ENCODE measurements around the gene CALML6.
A peak's percentile ranks its signal among the peaks of the same experiment; 100 is the strongest.

CALML6 gene

DNA sequence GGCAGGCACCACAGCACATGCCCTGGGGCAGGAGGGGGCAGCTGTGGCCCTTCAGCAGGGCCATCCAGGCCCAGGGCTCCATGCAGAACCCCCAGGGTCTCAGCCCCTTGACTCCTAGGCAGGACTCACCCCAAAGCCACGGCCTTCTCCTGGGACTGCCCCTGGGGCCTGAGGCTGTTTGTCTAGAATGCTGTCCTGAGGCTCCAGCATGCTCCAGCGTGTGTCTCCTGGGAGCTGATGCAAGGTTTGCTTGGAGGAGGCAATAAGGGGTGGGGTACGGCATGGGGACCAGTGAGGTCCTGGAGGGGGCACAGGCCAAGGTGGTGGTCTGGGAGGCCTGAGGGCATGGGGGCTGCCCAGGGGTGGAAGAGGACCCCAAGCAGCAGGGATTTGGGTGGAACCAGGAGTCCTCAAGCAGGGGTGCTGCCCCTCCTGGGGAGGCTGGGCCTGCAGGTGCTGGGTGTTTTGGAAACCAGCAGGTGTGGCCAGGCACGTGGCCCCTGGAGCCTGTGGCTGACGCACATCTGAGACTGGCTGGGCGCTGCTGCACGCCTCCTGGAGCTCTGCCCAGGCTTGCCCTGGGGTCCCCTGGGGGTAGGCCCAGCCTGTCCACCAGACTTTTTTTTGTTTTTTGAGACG, 7.8 kb upstream of the CALML6 start (continued):
- TF ChIP-seq, protein P1, sequence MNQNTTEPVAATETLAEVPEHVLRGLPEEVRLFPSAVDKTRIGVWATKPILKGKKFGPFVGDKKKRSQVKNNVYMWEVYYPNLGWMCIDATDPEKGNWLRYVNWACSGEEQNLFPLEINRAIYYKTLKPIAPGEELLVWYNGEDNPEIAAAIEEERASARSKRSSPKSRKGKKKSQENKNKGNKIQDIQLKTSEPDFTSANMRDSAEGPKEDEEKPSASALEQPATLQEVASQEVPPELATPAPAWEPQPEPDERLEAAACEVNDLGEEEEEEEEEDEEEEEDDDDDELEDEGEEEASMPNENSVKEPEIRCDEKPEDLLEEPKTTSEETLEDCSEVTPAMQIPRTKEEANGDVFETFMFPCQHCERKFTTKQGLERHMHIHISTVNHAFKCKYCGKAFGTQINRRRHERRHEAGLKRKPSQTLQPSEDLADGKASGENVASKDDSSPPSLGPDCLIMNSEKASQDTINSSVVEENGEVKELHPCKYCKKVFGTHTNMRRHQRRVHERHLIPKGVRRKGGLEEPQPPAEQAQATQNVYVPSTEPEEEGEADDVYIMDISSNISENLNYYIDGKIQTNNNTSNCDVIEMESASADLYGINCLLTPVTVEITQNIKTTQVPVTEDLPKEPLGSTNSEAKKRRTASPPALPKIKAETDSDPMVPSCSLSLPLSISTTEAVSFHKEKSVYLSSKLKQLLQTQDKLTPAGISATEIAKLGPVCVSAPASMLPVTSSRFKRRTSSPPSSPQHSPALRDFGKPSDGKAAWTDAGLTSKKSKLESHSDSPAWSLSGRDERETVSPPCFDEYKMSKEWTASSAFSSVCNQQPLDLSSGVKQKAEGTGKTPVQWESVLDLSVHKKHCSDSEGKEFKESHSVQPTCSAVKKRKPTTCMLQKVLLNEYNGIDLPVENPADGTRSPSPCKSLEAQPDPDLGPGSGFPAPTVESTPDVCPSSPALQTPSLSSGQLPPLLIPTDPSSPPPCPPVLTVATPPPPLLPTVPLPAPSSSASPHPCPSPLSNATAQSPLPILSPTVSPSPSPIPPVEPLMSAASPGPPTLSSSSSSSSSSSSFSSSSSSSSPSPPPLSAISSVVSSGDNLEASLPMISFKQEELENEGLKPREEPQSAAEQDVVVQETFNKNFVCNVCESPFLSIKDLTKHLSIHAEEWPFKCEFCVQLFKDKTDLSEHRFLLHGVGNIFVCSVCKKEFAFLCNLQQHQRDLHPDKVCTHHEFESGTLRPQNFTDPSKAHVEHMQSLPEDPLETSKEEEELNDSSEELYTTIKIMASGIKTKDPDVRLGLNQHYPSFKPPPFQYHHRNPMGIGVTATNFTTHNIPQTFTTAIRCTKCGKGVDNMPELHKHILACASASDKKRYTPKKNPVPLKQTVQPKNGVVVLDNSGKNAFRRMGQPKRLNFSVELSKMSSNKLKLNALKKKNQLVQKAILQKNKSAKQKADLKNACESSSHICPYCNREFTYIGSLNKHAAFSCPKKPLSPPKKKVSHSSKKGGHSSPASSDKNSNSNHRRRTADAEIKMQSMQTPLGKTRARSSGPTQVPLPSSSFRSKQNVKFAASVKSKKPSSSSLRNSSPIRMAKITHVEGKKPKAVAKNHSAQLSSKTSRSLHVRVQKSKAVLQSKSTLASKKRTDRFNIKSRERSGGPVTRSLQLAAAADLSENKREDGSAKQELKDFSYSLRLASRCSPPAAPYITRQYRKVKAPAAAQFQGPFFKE (tag by site-specific recombination; IDR thresholded peaks at IDR 0.05; ENCODE audit: borderline replicate concordance), result no peak
- peak; percentile 75 for TF ChIP-seq SCRT2 (tag by site-specific recombination; IDR thresholded peaks at IDR 0.05)
- no peak for TF ChIP-seq PBX3 (CRISPR knock-in tag; IDR thresholded peaks at IDR 0.05)
- peak; percentile 82 for TF ChIP-seq KLF16 (tag by site-specific recombination; IDR thresholded peaks at IDR 0.05)
- no peak for TF ChIP-seq ZNF175 (tag by site-specific recombination; IDR thresholded peaks at IDR 0.05)
- TF ChIP-seq, protein P2, sequence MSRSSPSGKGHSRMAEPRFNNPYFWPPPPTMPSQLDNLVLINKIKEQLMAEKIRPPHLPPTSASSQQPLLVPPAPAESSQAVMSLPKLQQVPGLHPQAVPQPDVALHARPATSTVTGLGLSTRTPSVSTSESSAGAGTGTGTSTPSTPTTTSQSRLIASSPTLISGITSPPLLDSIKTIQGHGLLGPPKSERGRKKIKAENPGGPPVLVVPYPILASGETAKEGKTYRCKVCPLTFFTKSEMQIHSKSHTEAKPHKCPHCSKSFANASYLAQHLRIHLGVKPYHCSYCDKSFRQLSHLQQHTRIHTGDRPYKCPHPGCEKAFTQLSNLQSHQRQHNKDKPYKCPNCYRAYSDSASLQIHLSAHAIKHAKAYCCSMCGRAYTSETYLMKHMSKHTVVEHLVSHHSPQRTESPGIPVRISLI (tag by site-specific recombination; IDR thresholded peaks at IDR 0.05), result no peak
- TF ChIP-seq OVOL3 (tag by site-specific recombination; IDR thresholded peaks at IDR 0.05), result no peak
- TF ChIP-seq ZNF670 (tag by site-specific recombination; IDR thresholded peaks at IDR 0.05; ENCODE audit: low read depth), result no peak
- no peak for TF ChIP-seq ZNF645 (tag by site-specific recombination; IDR thresholded peaks at IDR 0.05)
- no peak for TF ChIP-seq ZBTB21 (tag by site-specific recombination; IDR thresholded peaks at IDR 0.05)
- peak; percentile 14; the same call in 1 of the 2 replicates for TF ChIP-seq ZNF335 (tag by site-specific recombination; conservative IDR thresholded peaks at IDR 0.05)
- TF ChIP-seq, protein P3, sequence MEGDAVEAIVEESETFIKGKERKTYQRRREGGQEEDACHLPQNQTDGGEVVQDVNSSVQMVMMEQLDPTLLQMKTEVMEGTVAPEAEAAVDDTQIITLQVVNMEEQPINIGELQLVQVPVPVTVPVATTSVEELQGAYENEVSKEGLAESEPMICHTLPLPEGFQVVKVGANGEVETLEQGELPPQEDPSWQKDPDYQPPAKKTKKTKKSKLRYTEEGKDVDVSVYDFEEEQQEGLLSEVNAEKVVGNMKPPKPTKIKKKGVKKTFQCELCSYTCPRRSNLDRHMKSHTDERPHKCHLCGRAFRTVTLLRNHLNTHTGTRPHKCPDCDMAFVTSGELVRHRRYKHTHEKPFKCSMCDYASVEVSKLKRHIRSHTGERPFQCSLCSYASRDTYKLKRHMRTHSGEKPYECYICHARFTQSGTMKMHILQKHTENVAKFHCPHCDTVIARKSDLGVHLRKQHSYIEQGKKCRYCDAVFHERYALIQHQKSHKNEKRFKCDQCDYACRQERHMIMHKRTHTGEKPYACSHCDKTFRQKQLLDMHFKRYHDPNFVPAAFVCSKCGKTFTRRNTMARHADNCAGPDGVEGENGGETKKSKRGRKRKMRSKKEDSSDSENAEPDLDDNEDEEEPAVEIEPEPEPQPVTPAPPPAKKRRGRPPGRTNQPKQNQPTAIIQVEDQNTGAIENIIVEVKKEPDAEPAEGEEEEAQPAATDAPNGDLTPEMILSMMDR (tag by site-specific recombination; IDR thresholded peaks at IDR 0.05), result peak; percentile 26; the same call in 1 of the 2 replicates
- TF ChIP-seq REPIN1 (tag by site-specific recombination; IDR thresholded peaks at IDR 0.05; ENCODE audit: low read depth), result no peak
- no peak; the same call in 1 of the 2 replicates for TF ChIP-seq ZNF121 (tag by site-specific recombination; IDR thresholded peaks at IDR 0.05)
- no peak for TF ChIP-seq ZNF155 (tag by site-specific recombination; IDR thresholded peaks at IDR 0.05)
- peak; percentile 71; the same call in 1 of the 2 replicates for TF ChIP-seq ZNF416 (tag by site-specific recombination; IDR thresholded peaks at IDR 0.05)
- no peak for TF ChIP-seq GFI1B (tag by site-specific recombination; IDR thresholded peaks at IDR 0.05)
- TF ChIP-seq, protein P4, sequence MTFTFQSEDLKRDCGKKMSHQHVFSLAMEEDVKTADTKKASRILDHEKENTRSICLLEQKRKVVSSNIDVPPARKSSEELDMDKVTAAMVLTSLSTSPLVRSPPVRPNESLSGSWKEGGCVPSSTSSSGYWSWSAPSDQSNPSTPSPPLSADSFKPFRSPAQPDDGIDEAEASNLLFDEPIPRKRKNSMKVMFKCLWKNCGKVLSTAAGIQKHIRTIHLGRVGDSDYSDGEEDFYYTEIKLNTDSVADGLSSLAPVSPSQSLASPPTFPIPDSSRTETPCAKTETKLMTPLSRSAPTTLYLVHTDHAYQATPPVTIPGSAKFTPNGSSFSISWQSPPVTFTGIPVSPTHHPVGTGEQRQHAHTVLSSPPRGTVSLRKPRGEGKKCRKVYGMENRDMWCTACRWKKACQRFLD (tag by site-specific recombination; IDR thresholded peaks at IDR 0.05), result no peak
- no peak for TF ChIP-seq ZNF350 (tag by site-specific recombination; IDR thresholded peaks at IDR 0.05)
- 0 out of 2 replicates have a peak, but pooled peaks have one; percentile 52 for TF ChIP-seq ZSCAN16 (tag by site-specific recombination; IDR thresholded peaks at IDR 0.05)
- TF ChIP-seq ZNF585B (tag by site-specific recombination; IDR thresholded peaks at IDR 0.05), result no peak
- peak; percentile 46 for TF ChIP-seq IKZF3 (tag by site-specific recombination; IDR thresholded peaks at IDR 0.05)
- no peak for TF ChIP-seq ZNF830 (tag by site-specific recombination; IDR thresholded peaks at IDR 0.05; ENCODE audit: low read depth)
- no peak; the same call in 1 of the 2 replicates for TF ChIP-seq WT1 (tag by site-specific recombination; IDR thresholded peaks at IDR 0.05)
- TF ChIP-seq ZNF837 (tag by site-specific recombination; IDR thresholded peaks at IDR 0.05), result 0 out of 2 replicates have a peak, but pooled peaks have one; percentile 52
- TF ChIP-seq ZNF311 (tag by site-specific recombination; IDR thresholded peaks at IDR 0.05; ENCODE audit: borderline replicate concordance), result no peak
